Ovary (tissue), 9 donors: Measurements from ENCODE around the gene CACNA1H. TPM values are rescaled to one million over a fixed set of nuclear protein-coding genes. Genes with fewer than 3 reads are reported as not detected.

Source experiments
- DNase-seq, 5 donors: peaks; one replicate each; pipeline ENCODE4 v3.0.0-alpha.2; 2019 to 2020
- H3K27ac ChIP-seq, 2 donors: fragments of 200-600 bp; one replicate each; pipeline versions ENCODE4 v1.5.1 to v1.8.0; 2019 to 2022
- H3K27me3 ChIP-seq: fragments of 200-600 bp; one replicate; pipeline ENCODE4 v1.8.0; 2022
- H3K36me3 ChIP-seq: fragments of 200-600 bp; sonication (generic); one replicate; pipeline ENCODE4 v1.5.1; 2019
- H3K4me1 ChIP-seq: one replicate; pipeline ENCODE4 v1.8.1; 2013; ENCODE audit warnings: mild to moderate bottlenecking, moderate library complexity; ENCODE audit not compliant: insufficient read depth
- H3K4me3 ChIP-seq: fragments of 200-600 bp; sonication (generic); one replicate; pipeline ENCODE4 v1.5.1; 2017
- H3K9me3 ChIP-seq, 2 donors: fragments of 200-600 bp in 1 of 2; sonication (generic) in 1 of 2; one replicate each; pipeline versions ENCODE4 v1.5.1 to v1.8.1; 2013 to 2019; ENCODE audit warnings: mild to moderate bottlenecking in 1 of 2, moderate library complexity in 1 of 2
- EP300 ChIP-seq: sonication (generic); formaldehyde crosslinking; IDR thresholded peaks from one replicate; pipeline ENCODE4 v1.6.1; 2017; ENCODE audit warnings: antibody characterized with exemption
- POLR2A ChIP-seq: fragments of 450-650 bp; IDR thresholded peaks from one replicate; pipeline ENCODE4 v1.6.1; 2017; ENCODE audit warnings: antibody characterized with exemption, mild to moderate bottlenecking, moderate library complexity
- WGBS, 3 donors: extraction: QIAGEN DNeasy Blood & Tissue Kit in 1 of 3; methylation state at CpG; one replicate each; pipeline versions ENCODE4 v1.1.5 to v1.1.7; 2013 to 2017; 5-methylcytosine and 5-hydroxymethylcytosine counted together
- intact Hi-C, 4 donors: fragments of 100-400 bp; cut with DNase I; formaldehyde crosslinking; loops; one replicate each; pipeline versions ENCODE4 v1.11.0 to v1.15.1; 2022 to 2023
- polyA plus RNA-seq, 2 donors: library from polyadenylated mRNA; stranded (reverse); fragments of 200-250 nt in 1 of 2; fragments of 350-450 nt in 1 of 2; fragmentation: Illumina TruSeq in 1 of 2; extraction: RNeasy Lipid Tissue Mini Kit (QIAGEN cat#74804) in 1 of 2; gene quantifications; one replicate each; pipeline ENCODE4 v1.2.3, GENCODE V29; 2013 to 2014
- total RNA-seq, 7 donors: library from RNA; depleted of rRNA in 2 of 7; stranded (reverse); fragments of >200 nt in 2 of 7; fragmentation: NEBNext Ultra II Directional in 3 of 7; extraction: Animal tissue kit (Norgen Biotek cat#: 25700) in 3 of 7; gene quantifications; one replicate each; pipeline versions ENCODE4 v1.1.0 to v1.2.4, GENCODE V29; 2016 to 2023
- TF ChIP-seq, protein P1 (sequence below), 3 donors: fragments of 450-650 bp in 2 of 3; fragments of 200-600 bp in 1 of 3; IDR thresholded peaks; one replicate each; pipeline versions ENCODE4 v1.5.1 to v1.8.0; 2016 to 2022; ENCODE audit warnings: antibody characterized with exemption in 3 of 3, mild to moderate bottlenecking in 1 of 3
- donor health status: DM: no; HTN: no; CAD: no; lungs with moderate emphysema.
- donor health status: DM: no; HTN: no; CAD: no.
- donor health status: Bipolar disorder and iron deficiency.
- donor health status: DM: yes; HTN: yes; CAD: no.
- donor health status: DM: no; HTN: no; CAD: no.
- donor health status: DM: yes; HTN: yes; CAD: no.

Gene CACNA1H
- total and polyA plus RNA-seq, 9 donors, result 7.3 to 217 (median 106) TPM

DNA sequence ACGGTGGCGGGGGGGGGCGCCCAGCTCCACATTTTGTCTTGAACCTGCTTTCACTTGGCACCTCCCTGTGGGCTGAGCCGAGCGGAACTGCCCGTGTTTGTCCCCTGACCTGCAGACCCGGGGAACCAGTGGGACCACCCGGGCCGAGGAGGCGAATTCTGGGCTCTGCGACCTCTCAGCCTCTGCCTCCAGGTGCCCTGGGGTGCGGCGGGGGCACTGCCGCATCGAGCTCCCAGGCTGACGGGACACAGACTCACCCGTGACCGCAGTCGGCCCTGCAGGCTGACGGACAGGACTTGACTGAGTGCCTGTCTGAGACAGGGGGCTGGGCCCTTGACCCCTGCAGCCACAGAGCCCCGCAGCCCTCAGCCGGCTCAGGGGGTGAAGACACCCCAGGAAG lies 45.8 kb upstream of the CACNA1H start:
- no peaks in the 10 kb centered on the region for H3K27me3 ChIP-seq

DNA sequence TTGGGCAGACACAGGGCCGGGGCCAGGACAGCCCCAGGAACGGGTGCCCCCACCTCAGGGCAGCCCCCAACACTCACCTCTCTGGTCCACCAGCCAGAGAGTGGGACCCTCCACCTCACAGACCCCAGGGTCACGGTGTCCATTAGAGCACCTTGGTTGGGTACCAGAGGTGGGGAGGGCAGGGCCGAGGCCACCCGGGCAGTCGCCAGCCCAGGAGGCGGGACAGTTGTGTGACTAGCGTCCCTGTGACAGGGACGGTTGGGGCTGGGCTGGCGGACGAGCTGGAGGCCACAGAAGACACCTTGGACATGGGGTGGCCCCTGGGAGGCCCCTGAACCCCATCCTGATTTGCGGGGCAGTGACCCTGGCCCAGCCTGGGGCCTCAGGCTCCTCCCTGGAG lies 45.2 kb upstream of the CACNA1H start:
- DNase-seq, result no peak
- H3K27me3 ChIP-seq, result no peaks in the 10 kb centered on the region
- intact Hi-C loops, result loop anchor here in 3 of 4 donors (2.0 kb wide), 3 partner anchors 81 to 87 kb away; no protein-coding TSS in a partner anchor
- TF ChIP-seq EP300, result no peak
- TF ChIP-seq POLR2A, result no peak
- TF ChIP-seq, protein P1, sequence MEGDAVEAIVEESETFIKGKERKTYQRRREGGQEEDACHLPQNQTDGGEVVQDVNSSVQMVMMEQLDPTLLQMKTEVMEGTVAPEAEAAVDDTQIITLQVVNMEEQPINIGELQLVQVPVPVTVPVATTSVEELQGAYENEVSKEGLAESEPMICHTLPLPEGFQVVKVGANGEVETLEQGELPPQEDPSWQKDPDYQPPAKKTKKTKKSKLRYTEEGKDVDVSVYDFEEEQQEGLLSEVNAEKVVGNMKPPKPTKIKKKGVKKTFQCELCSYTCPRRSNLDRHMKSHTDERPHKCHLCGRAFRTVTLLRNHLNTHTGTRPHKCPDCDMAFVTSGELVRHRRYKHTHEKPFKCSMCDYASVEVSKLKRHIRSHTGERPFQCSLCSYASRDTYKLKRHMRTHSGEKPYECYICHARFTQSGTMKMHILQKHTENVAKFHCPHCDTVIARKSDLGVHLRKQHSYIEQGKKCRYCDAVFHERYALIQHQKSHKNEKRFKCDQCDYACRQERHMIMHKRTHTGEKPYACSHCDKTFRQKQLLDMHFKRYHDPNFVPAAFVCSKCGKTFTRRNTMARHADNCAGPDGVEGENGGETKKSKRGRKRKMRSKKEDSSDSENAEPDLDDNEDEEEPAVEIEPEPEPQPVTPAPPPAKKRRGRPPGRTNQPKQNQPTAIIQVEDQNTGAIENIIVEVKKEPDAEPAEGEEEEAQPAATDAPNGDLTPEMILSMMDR (IDR thresholded peaks at IDR 0.05), result no peak
- no peak overlapping the region for H3K4me3 ChIP-seq
- 66 to 72% (median 72%) methylated on average over 11 to 12 of the region's 12 CpGs for WGBS, 3 donors
- H3K36me3 ChIP-seq, result no peaks in the 10 kb centered on the region
- no peak overlapping the region for H3K27ac ChIP-seq
- peaks cover 12% of the 10 kb centered on the region for H3K4me1 ChIP-seq
- no peaks in the 10 kb centered on the region for H3K9me3 ChIP-seq

More for the DNA sequence above, 45.8 kb upstream of the CACNA1H start:
- Histone ChIP-seq H3K4me3 (no peak overlapping the region), H3K36me3 (no peaks in the 10 kb centered on the region), H3K4me1 (peaks cover 12% of the 10 kb centered on the region), H3K27ac (no peak overlapping the region), H3K9me3 (no peaks in the 10 kb centered on the region)
- DNase-seq, result no peak
- WGBS, 3 donors, result 62 to 69% (median 66%) methylated on average over 17 to 22 of the region's 22 CpGs
- TF ChIP-seq, protein P1 (IDR thresholded peaks at IDR 0.05), result no peak
- TF ChIP-seq POLR2A (no peak), EP300 (no peak)
- intact Hi-C loops, result loop anchor here in 3 of 4 donors (2.0 kb wide), 3 partner anchors 82 to 88 kb away; no protein-coding TSS in a partner anchor

DNA sequence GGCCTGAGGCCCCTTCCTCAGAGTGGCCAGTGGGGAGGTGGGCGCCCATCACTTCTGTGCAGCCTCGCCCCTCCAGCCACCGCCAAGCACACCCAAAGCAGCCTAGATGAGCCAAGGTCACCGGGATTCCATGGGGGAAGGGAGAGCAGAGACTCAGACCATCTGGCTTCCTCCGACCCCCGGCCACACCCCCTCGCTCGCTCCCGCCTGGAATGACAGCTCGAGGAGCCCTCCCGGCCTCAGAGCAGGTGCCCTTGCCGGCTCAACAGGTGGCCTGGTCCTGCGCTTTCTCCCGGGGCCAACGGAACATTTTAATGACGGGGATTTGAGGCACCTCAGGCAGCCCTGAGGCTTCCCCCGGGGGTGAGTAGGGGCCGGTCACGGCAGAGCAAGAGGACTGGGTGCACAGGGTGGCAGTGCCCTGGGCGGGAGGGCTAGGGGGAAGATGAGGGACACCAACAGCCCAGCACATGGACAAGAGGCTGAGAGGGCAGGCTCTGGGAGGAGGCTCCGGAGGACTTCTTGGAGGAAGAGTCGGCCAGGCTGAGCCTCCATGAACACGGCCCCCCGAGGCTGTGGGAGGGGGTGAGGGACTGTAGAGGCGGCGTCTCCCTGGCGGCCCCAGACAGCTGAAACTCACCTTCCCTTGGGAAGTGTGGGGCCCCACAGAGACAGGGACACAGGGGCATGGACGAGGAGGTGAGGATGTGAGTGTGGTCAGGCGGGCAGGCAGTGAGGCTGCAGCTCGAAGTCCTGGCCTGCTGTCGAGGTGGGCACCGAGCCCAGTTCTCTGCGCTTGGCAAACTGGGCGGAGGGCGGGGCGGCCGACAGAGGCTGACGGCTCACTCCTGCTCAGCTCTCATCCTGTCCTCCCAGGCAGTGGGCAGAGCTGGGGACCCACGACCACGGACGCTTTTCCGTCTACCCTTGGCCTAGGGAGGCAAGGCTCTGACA lies 44.3 kb upstream of the CACNA1H start:
- intact Hi-C loops, result no loop called here
- Histone ChIP-seq H3K27ac (no peak overlapping the region), H3K4me1 (peaks cover 9% of the 10 kb centered on the region), H3K4me3 (no peak overlapping the region), H3K36me3 (no peaks in the 10 kb centered on the region), H3K27me3 (no peaks in the 10 kb centered on the region), H3K9me3 (no peaks in the 10 kb centered on the region)
- TF ChIP-seq POLR2A (no peak), EP300 (no peak)
- TF ChIP-seq, protein P1 (IDR thresholded peaks at IDR 0.05), result no peak
- peak; percentile 70 to 90 (median 87) for DNase-seq
- WGBS, 3 donors, result 15 to 24% (median 19%) methylated on average over 39 to 42 of the region's 42 CpGs

DNA sequence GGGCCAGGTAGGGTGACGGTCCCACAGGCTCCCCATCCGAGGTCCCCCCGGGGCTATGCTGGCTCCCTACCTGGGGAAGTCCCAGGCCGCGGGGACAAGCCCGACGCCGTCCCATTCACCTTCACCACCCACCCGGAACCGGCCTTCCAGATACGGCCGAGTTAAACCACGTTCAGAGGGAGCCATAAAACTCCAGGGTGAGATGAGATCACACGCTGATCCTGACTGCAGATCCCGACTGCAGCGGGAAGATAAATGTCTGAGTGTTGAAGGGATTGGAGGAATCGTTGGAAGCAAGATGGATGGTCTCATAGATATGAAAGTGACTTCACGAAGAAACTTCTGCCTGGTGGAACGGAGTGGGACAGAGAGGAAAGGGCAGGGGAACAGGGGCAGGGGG lies 43.3 kb upstream of the CACNA1H start:
- peaks cover 9% of the 10 kb centered on the region for H3K4me1 ChIP-seq
- 63 to 73% (median 72%) methylated on average over 19 of the region's 19 CpGs for WGBS, 3 donors
- DNase-seq, result no peak
- TF ChIP-seq POLR2A, result no peak
- no peak for TF ChIP-seq EP300
- no peaks in the 10 kb centered on the region for H3K27me3 ChIP-seq
- no peak overlapping the region for H3K4me3 ChIP-seq
- H3K9me3 ChIP-seq, result no peaks in the 10 kb centered on the region
- no peak overlapping the region for H3K27ac ChIP-seq
- H3K36me3 ChIP-seq, result no peaks in the 10 kb centered on the region
- intact Hi-C loops, result no loop called here
